Heart right ventricle (tissue), 16 donors: ENCODE results near the gene USP6NL. TPM values are rescaled to one million over a fixed set of nuclear protein-coding genes. Genes with fewer than 3 reads are reported as not detected.
A peak's percentile ranks its signal among the peaks of the same experiment; 100 is the strongest.

Experiments used
- ATAC-seq, 8 donors: fragments of 200-7000 bp; cut with Tn5 transposase; one replicate each; pipeline ENCODE4 v1.9.1; 2020; ENCODE audit warnings: mild to moderate bottlenecking in 8 of 8, moderate library complexity in 8 of 8, moderate number of reproducible peaks in 1 of 8
- DNase-seq, 2 donors: peaks; one replicate each; pipeline ENCODE4 v3.0.0-alpha.2; 2020
- H3K27ac ChIP-seq, 10 donors: fragments of 200-600 bp; sonication (generic) in 2 of 10; one replicate each; pipeline versions ENCODE4 v1.5.0 to v1.8.0; 2020 to 2022; ENCODE audit warnings: mild to moderate bottlenecking in 3 of 10
- H3K27me3 ChIP-seq, 7 donors: fragments of 200-600 bp; one replicate each; pipeline ENCODE4 v1.8.0; 2021 to 2022; ENCODE audit warnings: mild to moderate bottlenecking in 2 of 7
- H3K36me3 ChIP-seq, 9 donors: fragments of 200-600 bp; sonication (generic) in 1 of 9; one replicate each; pipeline versions ENCODE4 v1.5.0 to v1.8.0; 2020 to 2022; ENCODE audit warnings: mild to moderate bottlenecking in 2 of 9
- H3K4me1 ChIP-seq, 9 donors: fragments of 200-600 bp; sonication (generic) in 1 of 9; one replicate each; pipeline versions ENCODE4 v1.5.0 to v1.8.0; 2020 to 2022; ENCODE audit warnings: mild to moderate bottlenecking in 4 of 9
- H3K4me3 ChIP-seq, 10 donors: fragments of 200-600 bp; sonication (generic) in 2 of 10; one replicate each; pipeline versions ENCODE4 v1.5.0 to v1.8.0; 2020 to 2022; ENCODE audit warnings: mild to moderate bottlenecking in 7 of 10, moderate library complexity in 2 of 10
- H3K9me3 ChIP-seq, 11 donors: fragments of 200-600 bp in 10 of 11; sonication (generic) in 2 of 11; one replicate each; pipeline versions ENCODE4 v1.5.0 to v1.8.0; 2013 to 2022; ENCODE audit warnings: mild to moderate bottlenecking in 2 of 11, control low read depth in 1 of 11, moderate library complexity in 1 of 11
- CTCF ChIP-seq, 9 donors: fragments of 200-600 bp; sonication (generic) in 2 of 9; IDR thresholded peaks; one replicate each; pipeline versions ENCODE4 v1.5.0 to v1.8.0; 2021 to 2022; ENCODE audit warnings: antibody characterized with exemption in 9 of 9, mild to moderate bottlenecking in 5 of 9, moderate library complexity in 1 of 9
- WGBS, 2 donors: extraction: QIAGEN DNeasy Blood & Tissue Kit; methylation state at CpG; one replicate each; pipeline ENCODE4 v1.1.7; 2013; ENCODE audit warnings: inconsistent platforms in 1 of 2; 5-methylcytosine and 5-hydroxymethylcytosine counted together
- intact Hi-C, 10 donors: fragments of 100-400 bp; cut with DNase I; formaldehyde crosslinking; loops; one replicate each; pipeline versions ENCODE4 v1.11.1 to v1.14.2; 2022
- polyA plus RNA-seq, 2 donors: library from polyadenylated mRNA; stranded (reverse); fragments of 200-250 nt; gene quantifications; one replicate each; pipeline ENCODE4 v1.2.3, GENCODE V29; 2013
- total RNA-seq, 10 donors: library from RNA; stranded (reverse); fragmentation: NEBNext Ultra II Directional in 3 of 10; extraction: Animal tissue kit (Norgen Biotek cat#: 25700) in 3 of 10; gene quantifications; one replicate each; pipeline versions ENCODE4 v1.2.1 to v1.2.4, GENCODE V29; 2021 to 2023
- donor health status: Arrhythmogenic right ventricular cardiomyopathy.
- donor health status: ischemic (EF 13 %, LVEDD 7.1; RV severe dilation, severe dysfunction).
- donor health status: healthy with polysubstance abuse.
- donor health status: DM: no; HTN: yes; CAD: no.
- donor health status: DM: no; HTN: no; CAD: no.
- donor health status: ischemic (EF 25% LVEDD 6.9; RV normal size, moderate dysfunction).
- donor health status: ischemic (EF 25% LVEDD 5.7; RV mildly dilated, moderate dysfunction).
- donor health status: healthy.
- donor health status: DM: yes; HTN: yes; CAD: no.
- donor health status: Ischemic cardiomyopathy.
- donor health status: ischemic (EF 35%, LVEDD 5.7; RV mildly dilated, moderate dysfunction).
- donor health status: nonischemic (EF 11% LVEDD 7.7; RV severe dilation, severe dysfunction).
- donor health status: DM: yes; HTN: yes; CAD: no.
- donor health status: PGD.
- donor health status: ischemic (EF 29% LVEDD 5.4; RV normal size, mild dysfunction).
- donor health status: nonischemic (EF 23%, LVEDD 6.1; RV moderate dilation, normal function).

USP6NL gene
- total and polyA plus RNA-seq, 12 donors: 1.8 to 11.1 (median 8.2) TPM

GRCh38 chr10:11529276-11529903, 82.1 kb downstream of the USP6NL start:
- H3K4me3 ChIP-seq: no peak overlapping the region
- DNase-seq (no peak), ATAC-seq (no peak)
- no peaks in the 10 kb centered on the region for H3K36me3 ChIP-seq
- TF ChIP-seq CTCF (IDR thresholded peaks at IDR 0.05): no peak
- H3K27me3 ChIP-seq: no peaks in the 10 kb centered on the region
- intact Hi-C loops: loop anchor here in 4 of 10 donors (5.0 to 10.0 kb wide), 3 partner anchors 83 to 455 kb away; partner anchors contain the start of gene USP6NL (in 3 of the 4)
- peaks cover 0 to 50% (median 13%) of the 10 kb centered on the region in 9 donors for H3K4me1 ChIP-seq
- H3K9me3 ChIP-seq: no peaks in the 10 kb centered on the region
- H3K27ac ChIP-seq: no peak overlapping the region
- WGBS, 2 donors: 91 to 94% methylated on average over 1 of the region's 1 CpG

DNA sequence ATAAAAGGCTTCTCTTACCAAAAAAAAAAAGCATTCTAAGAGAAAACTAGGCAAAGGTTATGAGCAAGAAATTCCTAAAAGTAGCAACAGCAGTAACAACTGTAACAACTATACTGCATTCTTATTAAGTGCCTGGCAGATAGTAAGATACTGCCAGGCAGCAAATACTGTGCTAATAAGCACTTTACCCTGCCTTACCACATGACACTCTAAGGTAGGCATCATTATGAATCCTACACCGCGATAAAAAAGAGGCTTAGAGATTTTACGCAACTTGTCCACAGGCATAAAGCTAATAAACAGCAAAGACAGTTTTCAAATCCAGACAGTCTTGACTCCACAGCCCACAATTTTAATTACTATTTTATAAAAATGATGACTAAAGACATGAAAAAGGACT, 83.2 kb downstream of the USP6NL start:
- H3K27ac ChIP-seq: peak overlapping the region in 3 of 10 donors; percentile 29 to 49 (median 32)
- H3K4me1 ChIP-seq: peaks cover 0 to 47% (median 13%) of the 10 kb centered on the region in 9 donors
- no peaks in the 10 kb centered on the region for H3K27me3 ChIP-seq
- DNase-seq: no peak
- H3K36me3 ChIP-seq: no peaks in the 10 kb centered on the region
- intact Hi-C loops: loop anchor here in 4 of 10 donors (5.0 to 10.0 kb wide), 3 partner anchors 84 to 457 kb away; partner anchors contain the start of gene USP6NL (in 3 of the 4)
- ATAC-seq: peak in 1 of 8 donors; percentile 20
- WGBS, 2 donors: 83 to 87% methylated on average over 3 of the region's 3 CpGs
- no peaks in the 10 kb centered on the region for H3K9me3 ChIP-seq
- TF ChIP-seq CTCF (IDR thresholded peaks at IDR 0.05): no peak
- peak overlapping the region in 3 of 10 donors; percentile 3 to 25 (median 21) for H3K4me3 ChIP-seq

DNA sequence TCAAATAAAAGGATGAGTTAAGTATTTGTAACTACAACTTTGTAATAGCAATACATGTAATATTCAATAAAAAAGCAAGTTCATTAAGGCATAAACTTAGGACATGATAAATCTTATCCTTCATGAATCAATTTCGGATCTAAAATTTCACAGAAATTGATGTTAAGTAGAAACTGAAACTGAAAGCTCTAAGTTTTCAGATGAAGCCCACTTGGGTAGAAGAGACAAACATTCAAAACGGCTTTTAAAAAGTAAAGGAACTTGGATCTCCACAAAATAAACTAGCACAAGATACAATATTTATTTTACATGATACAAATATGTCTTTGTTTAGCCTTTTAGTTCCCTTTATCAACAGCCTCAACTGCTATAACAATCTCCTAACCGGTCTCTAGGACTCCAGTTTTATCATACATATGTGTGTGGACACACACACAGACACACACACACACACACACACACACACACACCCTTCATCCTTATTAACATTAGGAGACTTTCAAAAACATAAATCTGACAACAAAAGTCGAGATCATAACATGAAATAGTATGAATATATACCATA, 83.7 kb downstream of the USP6NL start:
- Histone ChIP-seq H3K4me1 (peaks cover 0 to 52% (median 17%) of the 10 kb centered on the region in 9 donors), H3K27ac (peak overlapping the region in 5 of 10 donors; percentile 21 to 57 (median 32)), H3K36me3 (no peaks in the 10 kb centered on the region), H3K4me3 (peak overlapping the region in 5 of 10 donors; percentile 18 to 25 (median 25)), H3K9me3 (no peaks in the 10 kb centered on the region), H3K27me3 (no peaks in the 10 kb centered on the region)
- WGBS, 2 donors: 43 to 63% methylated on average over 4 of the region's 4 CpGs
- no peak for ATAC-seq
- TF ChIP-seq CTCF (IDR thresholded peaks at IDR 0.05): no peak
- DNase-seq: no peak
- intact Hi-C loops: loop anchor here in 4 of 10 donors (5.0 to 10.0 kb wide), 3 partner anchors 85 to 457 kb away; partner anchors contain the start of gene USP6NL (in 3 of the 4)

GRCh38 chr10:11527068-11527467, 84.4 kb downstream of the USP6NL start:
- Histone ChIP-seq H3K27me3 (no peaks in the 10 kb centered on the region), H3K36me3 (no peaks in the 10 kb centered on the region), H3K4me1 (peaks cover 0 to 59% (median 24%) of the 10 kb centered on the region in 9 donors), H3K4me3 (no peak overlapping the region), H3K9me3 (no peaks in the 10 kb centered on the region), H3K27ac (peak overlapping the region in 2 of 10 donors; percentile 32 to 49)
- 97 to 99% methylated on average over 4 of the region's 4 CpGs for WGBS, 2 donors
- intact Hi-C loops: loop anchor here in 4 of 10 donors (5.0 to 10.0 kb wide), 3 partner anchors 85 to 458 kb away; partner anchors contain the start of gene USP6NL (in 3 of the 4)
- TF ChIP-seq CTCF (IDR thresholded peaks at IDR 0.05): no peak
- ATAC-seq: no peak
- DNase-seq: no peak
